Right atrium auricular region (tissue), 2 donors: ENCODE measurements around the gene LMAN1L. TPM values are rescaled to one million over a fixed set of nuclear protein-coding genes. Genes with fewer than 3 reads are reported as not detected.

Experiments used
- DNase-seq: peaks from one replicate; pipeline ENCODE4 v3.0.0-alpha.2; 2019; ENCODE audit warnings: low spot score
- H3K27ac ChIP-seq, 2 donors: fragments of 200-600 bp; sonication (generic); 1 replicate in 1 of 2; 2 replicates in 1 of 2; pipeline ENCODE4 v1.5.1; 2016 to 2019
- H3K27me3 ChIP-seq, 2 donors: fragments of 200-600 bp; sonication (generic); one replicate each; pipeline versions ENCODE4 v1.5.1 to v1.6.0; 2017 to 2019
- H3K36me3 ChIP-seq: fragments of 200-600 bp; sonication (generic); one replicate; pipeline ENCODE4 v1.5.1; 2016
- H3K4me1 ChIP-seq, 2 donors: fragments of 200-600 bp; sonication (generic); one replicate each; pipeline versions ENCODE4 v1.5.1 to v1.6.0; 2017 to 2019
- H3K4me3 ChIP-seq, 2 donors: fragments of 200-600 bp; sonication (generic); 1 replicate in 1 of 2; 2 replicates in 1 of 2; pipeline ENCODE4 v1.5.1; 2017 to 2019; ENCODE audit warnings: mild to moderate bottlenecking in 1 of 2, moderate library complexity in 1 of 2
- H3K9me3 ChIP-seq, 2 donors: fragments of 200-600 bp; sonication (generic); one replicate each; pipeline ENCODE4 v1.5.1; 2019
- total RNA-seq, 2 donors: library from RNA; depleted of rRNA; stranded (reverse); fragments of >200 nt; gene quantifications; one replicate each; pipeline ENCODE4 v1.1.0, GENCODE V29; 2016
- TF ChIP-seq, protein P1 (sequence below), 2 donors: fragments of 200-600 bp; sonication (generic); IDR thresholded peaks; one replicate each; pipeline ENCODE4 v1.5.1; 2019; ENCODE audit warnings: antibody characterized with exemption in 2 of 2

The LMAN1L gene
- total RNA-seq, 2 donors from 2014 or later = 13.8 to 88.7 TPM

DNA sequence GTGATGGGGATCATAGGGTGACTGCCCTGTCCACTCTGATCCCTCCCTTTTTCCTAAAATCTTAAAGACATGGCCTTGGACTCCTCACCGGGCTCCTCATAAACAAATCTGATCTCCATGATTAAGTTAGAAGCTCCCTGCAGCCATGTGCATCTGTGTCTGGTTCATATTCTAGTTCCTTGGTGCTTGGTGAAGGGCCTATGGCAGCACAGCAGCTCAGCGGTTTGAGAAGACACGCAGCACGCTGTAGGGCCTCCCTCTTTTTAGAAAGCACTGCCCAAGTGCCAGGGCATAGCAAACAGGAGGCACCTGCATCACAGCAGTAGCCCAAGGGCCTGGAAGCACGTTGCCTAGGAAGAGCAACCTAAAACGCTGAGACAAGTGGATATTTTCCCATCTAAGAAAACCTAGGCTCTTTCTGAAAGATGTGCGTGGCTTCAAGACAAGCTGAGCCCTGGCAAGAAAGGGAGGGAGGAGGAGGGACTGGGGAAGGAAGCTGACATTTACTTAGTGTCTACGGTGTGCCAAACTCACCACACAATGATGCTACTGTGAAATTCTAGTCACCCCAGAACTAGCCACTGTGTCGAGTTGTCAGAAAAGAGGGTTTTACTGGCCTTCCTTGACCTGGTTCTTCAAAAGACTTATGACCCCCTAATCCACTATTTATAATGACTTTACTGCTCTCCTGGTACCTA lies 45.2 kb downstream of the LMAN1L start:
- no peaks in the 10 kb centered on the region for H3K27me3 ChIP-seq
- TF ChIP-seq, protein P1, sequence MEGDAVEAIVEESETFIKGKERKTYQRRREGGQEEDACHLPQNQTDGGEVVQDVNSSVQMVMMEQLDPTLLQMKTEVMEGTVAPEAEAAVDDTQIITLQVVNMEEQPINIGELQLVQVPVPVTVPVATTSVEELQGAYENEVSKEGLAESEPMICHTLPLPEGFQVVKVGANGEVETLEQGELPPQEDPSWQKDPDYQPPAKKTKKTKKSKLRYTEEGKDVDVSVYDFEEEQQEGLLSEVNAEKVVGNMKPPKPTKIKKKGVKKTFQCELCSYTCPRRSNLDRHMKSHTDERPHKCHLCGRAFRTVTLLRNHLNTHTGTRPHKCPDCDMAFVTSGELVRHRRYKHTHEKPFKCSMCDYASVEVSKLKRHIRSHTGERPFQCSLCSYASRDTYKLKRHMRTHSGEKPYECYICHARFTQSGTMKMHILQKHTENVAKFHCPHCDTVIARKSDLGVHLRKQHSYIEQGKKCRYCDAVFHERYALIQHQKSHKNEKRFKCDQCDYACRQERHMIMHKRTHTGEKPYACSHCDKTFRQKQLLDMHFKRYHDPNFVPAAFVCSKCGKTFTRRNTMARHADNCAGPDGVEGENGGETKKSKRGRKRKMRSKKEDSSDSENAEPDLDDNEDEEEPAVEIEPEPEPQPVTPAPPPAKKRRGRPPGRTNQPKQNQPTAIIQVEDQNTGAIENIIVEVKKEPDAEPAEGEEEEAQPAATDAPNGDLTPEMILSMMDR (IDR thresholded peaks at IDR 0.05) = no peak
- H3K4me1 ChIP-seq = peaks cover 3 to 49% of the 10 kb centered on the region in 2 donors
- H3K9me3 ChIP-seq = no peaks in the 10 kb centered on the region
- H3K4me3 ChIP-seq = no peak overlapping the region
- H3K36me3 ChIP-seq = peaks cover 17% of the 10 kb centered on the region
- no peak for DNase-seq
- peak overlapping the region; percentile 14 to 25 for H3K27ac ChIP-seq

DNA sequence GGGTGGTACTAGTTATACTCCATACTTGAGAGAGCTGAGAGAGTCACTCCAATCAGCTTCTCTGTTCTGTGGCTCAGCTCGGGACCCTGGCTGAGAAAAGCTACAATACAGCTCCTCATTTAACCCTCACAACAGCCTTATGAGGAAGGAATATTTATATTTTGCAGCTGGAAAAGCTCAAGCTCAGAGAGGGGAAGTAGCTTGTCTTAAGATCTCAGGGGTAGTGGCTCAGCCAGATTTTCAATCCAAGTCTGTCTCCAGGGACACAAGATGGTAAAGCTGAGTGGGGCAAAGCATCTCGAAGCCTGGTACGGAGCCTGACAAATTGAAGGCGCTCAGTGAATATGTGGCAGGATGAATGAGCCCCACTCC lies 45.7 kb downstream of the LMAN1L start:
- H3K36me3 ChIP-seq = peaks cover 12% of the 10 kb centered on the region
- H3K9me3 ChIP-seq = no peaks in the 10 kb centered on the region
- H3K27me3 ChIP-seq = no peaks in the 10 kb centered on the region
- TF ChIP-seq, protein P1 (IDR thresholded peaks at IDR 0.05) = no peak
- H3K27ac ChIP-seq = peak overlapping the region; percentile 12 to 14
- no peak for DNase-seq
- peaks cover 3 to 54% of the 10 kb centered on the region in 2 donors for H3K4me1 ChIP-seq
- H3K4me3 ChIP-seq = no peak overlapping the region

DNA sequence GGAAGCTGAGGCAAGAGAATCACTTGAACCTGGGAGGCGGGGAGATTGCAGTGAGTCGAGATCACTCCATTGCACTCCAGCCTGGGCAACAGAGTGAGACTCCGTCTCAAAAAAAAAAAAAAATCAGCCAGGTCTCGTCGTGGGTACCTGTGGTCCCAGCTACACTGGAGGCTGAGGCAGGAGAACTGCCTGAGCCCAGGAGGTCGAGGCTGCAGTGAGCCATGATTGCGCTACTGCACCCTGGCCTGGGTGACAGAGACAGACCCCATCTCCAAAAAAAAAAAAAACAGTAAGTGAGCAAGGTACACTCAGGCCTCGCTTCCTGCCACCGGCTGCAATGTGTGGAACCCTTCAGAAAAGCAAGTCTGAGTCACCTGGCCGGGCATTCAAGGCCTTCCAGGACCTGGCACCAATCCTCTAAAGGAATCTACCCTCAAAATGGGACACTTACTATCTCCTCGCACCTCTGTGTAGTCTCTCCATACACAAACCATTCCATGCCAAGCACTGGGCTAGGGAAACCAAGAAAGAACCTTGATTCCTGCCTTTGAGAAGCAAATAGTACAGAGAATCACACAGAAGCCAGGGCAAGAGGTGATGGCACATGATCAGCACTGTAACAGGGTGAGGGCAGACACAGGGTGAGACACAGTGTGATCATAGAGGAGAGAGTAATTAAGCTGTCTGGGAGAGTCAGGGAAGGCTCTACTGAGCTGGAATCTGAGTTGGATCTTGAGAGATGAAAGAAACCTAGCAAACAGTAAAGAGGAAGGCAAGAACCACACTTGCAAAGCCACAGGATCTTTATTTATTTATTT lies 50.8 kb downstream of the LMAN1L start:
- peak overlapping the region; percentile 76 to 93 for H3K27ac ChIP-seq
- no peak for DNase-seq

DNA sequence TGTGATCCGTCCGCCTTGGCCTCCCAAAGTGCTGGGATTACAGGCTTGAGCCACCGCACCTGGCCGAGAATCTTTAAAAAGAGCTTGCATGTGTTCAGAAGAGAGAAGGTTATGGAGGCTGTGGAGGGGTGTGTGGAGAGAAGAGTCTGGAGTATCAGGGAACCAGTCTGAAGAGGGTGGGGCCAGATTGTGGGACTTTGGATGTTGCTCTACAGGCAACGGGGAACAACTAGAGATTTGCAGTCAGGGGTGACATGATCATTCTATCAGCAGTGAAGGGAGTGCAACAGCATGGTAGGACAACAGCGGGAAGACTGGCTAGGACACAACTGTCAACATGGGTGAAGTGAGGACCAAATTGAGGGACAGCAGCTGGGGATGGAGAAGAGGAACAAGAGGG lies 51.7 kb downstream of the LMAN1L start:
- Histone ChIP-seq H3K27ac (peak overlapping the region; percentile 76 to 93), H3K4me1 (peaks cover 0 to 70% of the 10 kb centered on the region in 2 donors), H3K36me3 (no peaks in the 10 kb centered on the region), H3K27me3 (no peaks in the 10 kb centered on the region), H3K4me3 (no peak overlapping the region), H3K9me3 (no peaks in the 10 kb centered on the region)
- DNase-seq = no peak
- TF ChIP-seq, protein P1 (IDR thresholded peaks at IDR 0.05) = no peak

More for the DNA sequence above, 50.8 kb downstream of the LMAN1L start:
- H3K27me3 ChIP-seq = no peaks in the 10 kb centered on the region
- H3K36me3 ChIP-seq = no peaks in the 10 kb centered on the region
- H3K4me3 ChIP-seq = no peak overlapping the region
- H3K9me3 ChIP-seq = no peaks in the 10 kb centered on the region
- TF ChIP-seq, protein P1 (IDR thresholded peaks at IDR 0.05) = no peak
- peaks cover 0 to 70% of the 10 kb centered on the region in 2 donors for H3K4me1 ChIP-seq

DNA sequence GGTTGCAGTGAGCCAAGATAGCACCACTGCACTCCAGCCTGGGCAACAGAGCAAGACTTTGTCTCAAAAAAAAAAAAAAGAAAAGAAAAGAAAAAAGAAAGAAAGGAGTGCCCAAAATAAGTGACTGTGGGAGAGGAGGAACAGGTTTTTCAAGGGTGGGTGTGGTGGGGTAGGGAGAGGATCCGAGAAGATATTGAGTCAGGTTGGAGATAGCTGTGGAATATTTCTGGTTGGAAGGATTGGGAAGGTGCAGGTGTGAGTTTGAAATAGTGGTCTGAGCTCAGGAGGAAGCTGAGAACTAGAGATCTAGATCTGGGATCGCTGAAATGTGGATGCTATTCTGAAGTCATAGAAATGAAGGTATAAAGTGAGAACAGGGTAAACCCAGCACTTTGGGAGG lies 52.7 kb downstream of the LMAN1L start:
- TF ChIP-seq, protein P1 (IDR thresholded peaks at IDR 0.05) = no peak
- Histone ChIP-seq H3K4me1 (peaks cover 0 to 70% of the 10 kb centered on the region in 2 donors), H3K9me3 (no peaks in the 10 kb centered on the region), H3K4me3 (no peak overlapping the region), H3K27ac (peak overlapping the region; percentile 76 to 93), H3K27me3 (no peaks in the 10 kb centered on the region), H3K36me3 (no peaks in the 10 kb centered on the region)
- DNase-seq = no peak
